Peyer's patch (tissue), 4 donors: ENCODE data around the gene NPTN.

Experiments used
- CTCF ChIP-seq, 6 experiments: fragments of 450-650 bp in 4 of 6; fragments of 200-600 bp in 2 of 6; sonication (generic) in 1 of 6; IDR thresholded peaks; one replicate each; pipeline ENCODE4 v1.5.1; 2017 to 2019; ENCODE audit warnings: antibody characterized with exemption in 6 of 6, mild to moderate bottlenecking in 3 of 6, moderate library complexity in 1 of 6
- POLR2A ChIP-seq, 2 donors: fragments of 450-650 bp; IDR thresholded peaks; one replicate each; pipeline ENCODE4 v1.5.1; 2017; ENCODE audit warnings: antibody characterized with exemption in 2 of 2, mild to moderate bottlenecking in 2 of 2, moderate library complexity in 2 of 2

GRCh38 chr15:73572296-73572695 is 60.9 kb downstream of the NPTN start:
- no peak for TF ChIP-seq CTCF (IDR thresholded peaks at IDR 0.05)
- no peak for TF ChIP-seq POLR2A (IDR thresholded peaks at IDR 0.05)
